HG03039 (cell line): ENCODE results near the gene ZNF827.

ENCODE experiments used
- ATAC-seq: cut with Tn5 transposase; IDR thresholded peaks from one replicate; pipeline ENCODE4 v1.9.1; 2021; ENCODE audit warnings: mild to moderate bottlenecking, moderate library complexity; ENCODE audit not compliant: unreplicated experiment

ZNF827 gene

GRCh38 chr4:145808021-145808650, 130.5 kb downstream of the ZNF827 start:
- peak; percentile 72 for ATAC-seq

- ATAC-seq, result no peak
These were observed 133.1 kb downstream of the ZNF827 start for GRCh38 chr4:145805490-145805889.

GRCh38 chr4:145804116-145804515, 134.5 kb downstream of the ZNF827 start:
- ATAC-seq, result no peak

- ATAC-seq, result no peak
These were observed 139.4 kb downstream of the ZNF827 start for GRCh38 chr4:145799223-145799622.

- ATAC-seq, result no peak
These were observed 141.3 kb downstream of the ZNF827 start for GRCh38 chr4:145797278-145797677.

GRCh38 chr4:145796346-145796745, 142.3 kb downstream of the ZNF827 start:
- no peak for ATAC-seq

- ATAC-seq, result no peak
These were observed 143.1 kb downstream of the ZNF827 start for GRCh38 chr4:145795521-145795920.

GRCh38 chr4:145792429-145792828, 146.2 kb downstream of the ZNF827 start:
- ATAC-seq, result no peak

GRCh38 chr4:145791988-145792387, 146.6 kb downstream of the ZNF827 start:
- ATAC-seq, result no peak

GRCh38 chr4:145788755-145789154, 149.9 kb downstream of the ZNF827 start:
- no peak for ATAC-seq

GRCh38 chr4:145786830-145787229, 151.8 kb downstream of the ZNF827 start:
- ATAC-seq, result no peak

GRCh38 chr4:145786261-145786660, 152.4 kb downstream of the ZNF827 start:
- no peak for ATAC-seq

GRCh38 chr4:145785391-145786008, 153.1 kb downstream of the ZNF827 start:
- no peak for ATAC-seq

GRCh38 chr4:145784036-145784435, 154.6 kb downstream of the ZNF827 start:
- ATAC-seq, result no peak

GRCh38 chr4:145782756-145783155, 155.9 kb downstream of the ZNF827 start:
- no peak for ATAC-seq

- no peak for ATAC-seq
These were observed 157.3 kb downstream of the ZNF827 start for GRCh38 chr4:145781351-145781750.

- ATAC-seq, result no peak
These were observed 159.3 kb downstream of the ZNF827 start for GRCh38 chr4:145779319-145779801.

- ATAC-seq, result no peak
These were observed 162.4 kb downstream of the ZNF827 start for GRCh38 chr4:145776208-145776607.

GRCh38 chr4:145775406-145775805, 163.2 kb downstream of the ZNF827 start:
- no peak for ATAC-seq

GRCh38 chr4:145774473-145774872, 164.2 kb downstream of the ZNF827 start:
- no peak for ATAC-seq

GRCh38 chr4:145773581-145774234, 164.9 kb downstream of the ZNF827 start:
- ATAC-seq, result peak; percentile 92

- no peak for ATAC-seq
These were observed 166.3 kb downstream of the ZNF827 start for GRCh38 chr4:145772347-145772746.
